Loucy (cell line): ENCODE measurements around the gene LRRC46.

Source experiments
- EZH2phosphoT487 ChIP-seq: fragments of 200-600 bp; IDR thresholded peaks from 2 replicates; pipeline ENCODE4 v1.6.1; 2018; ENCODE audit warnings: antibody characterized with exemption, mild to moderate bottlenecking, moderate library complexity, borderline replicate concordance
- TF ChIP-seq, protein P1 (sequence below): fragments of 200-600 bp; sonication (generic); conservative IDR thresholded peaks from 2 replicates; pipeline ENCODE4 v1.5.1; 2014; ENCODE audit warnings: mild to moderate bottlenecking, antibody characterized with exemption, low read length

- TF ChIP-seq, protein P1, sequence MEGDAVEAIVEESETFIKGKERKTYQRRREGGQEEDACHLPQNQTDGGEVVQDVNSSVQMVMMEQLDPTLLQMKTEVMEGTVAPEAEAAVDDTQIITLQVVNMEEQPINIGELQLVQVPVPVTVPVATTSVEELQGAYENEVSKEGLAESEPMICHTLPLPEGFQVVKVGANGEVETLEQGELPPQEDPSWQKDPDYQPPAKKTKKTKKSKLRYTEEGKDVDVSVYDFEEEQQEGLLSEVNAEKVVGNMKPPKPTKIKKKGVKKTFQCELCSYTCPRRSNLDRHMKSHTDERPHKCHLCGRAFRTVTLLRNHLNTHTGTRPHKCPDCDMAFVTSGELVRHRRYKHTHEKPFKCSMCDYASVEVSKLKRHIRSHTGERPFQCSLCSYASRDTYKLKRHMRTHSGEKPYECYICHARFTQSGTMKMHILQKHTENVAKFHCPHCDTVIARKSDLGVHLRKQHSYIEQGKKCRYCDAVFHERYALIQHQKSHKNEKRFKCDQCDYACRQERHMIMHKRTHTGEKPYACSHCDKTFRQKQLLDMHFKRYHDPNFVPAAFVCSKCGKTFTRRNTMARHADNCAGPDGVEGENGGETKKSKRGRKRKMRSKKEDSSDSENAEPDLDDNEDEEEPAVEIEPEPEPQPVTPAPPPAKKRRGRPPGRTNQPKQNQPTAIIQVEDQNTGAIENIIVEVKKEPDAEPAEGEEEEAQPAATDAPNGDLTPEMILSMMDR = no peak
- TF ChIP-seq EZH2phosphoT487 = no peak
Measured at GRCh38 chr17:47879028-47879585, 47.6 kb downstream of the LRRC46 start.
